ENCODE data around the gene SACS.
"Not testable (repeated sequence)": the region's sequence is repeated elsewhere in the genome, so short reads cannot be mapped to it uniquely, and the experiment has no call there.

SACS gene

DNA sequence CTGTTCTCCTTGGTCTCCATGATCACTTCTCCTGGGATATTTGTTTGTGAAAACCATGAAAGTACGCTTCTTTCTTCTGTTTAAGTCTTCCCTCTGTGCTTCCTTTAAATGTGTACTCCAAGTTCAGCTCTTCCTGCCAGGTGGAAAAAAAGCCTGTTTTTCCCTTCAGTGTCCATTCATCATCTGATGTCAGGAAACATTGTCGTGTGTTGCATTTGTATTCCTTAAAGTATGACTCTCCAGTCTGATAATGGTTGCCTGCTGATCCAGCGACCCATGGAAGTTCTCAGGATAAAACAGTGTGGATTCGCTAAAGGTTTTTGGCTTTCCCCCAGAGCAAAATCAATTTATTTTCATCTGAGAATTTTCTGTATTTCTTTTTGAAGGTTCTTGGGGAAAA lies 22.3 kb downstream of the SACS start:
- Histone ChIP-seq H3K4me1 (ENCODE audit: control insufficient read depth, insufficient read depth, low read length) (0 out of 2 replicates have a peak, but pooled peaks cover 4% of the 10 kb centered on the region), H3K9ac (ENCODE audit: low read length) (no peak overlapping the region), H3K27me3 (ENCODE audit: control insufficient read depth, insufficient read depth, low read length) (no peaks in the 10 kb centered on the region), H3K4me3 (ENCODE audit: low read depth, low read length) (no peak overlapping the region), H3K27ac (ENCODE audit: low read depth, low read length) (no peak overlapping the region), H3K36me3 (ENCODE audit: control insufficient read depth, insufficient read depth, low read length) (no peaks in the 10 kb centered on the region), H3K9me3 (ENCODE audit: control insufficient read depth, insufficient read depth, low read depth, low read length) (no peaks in the 10 kb centered on the region)

DNA sequence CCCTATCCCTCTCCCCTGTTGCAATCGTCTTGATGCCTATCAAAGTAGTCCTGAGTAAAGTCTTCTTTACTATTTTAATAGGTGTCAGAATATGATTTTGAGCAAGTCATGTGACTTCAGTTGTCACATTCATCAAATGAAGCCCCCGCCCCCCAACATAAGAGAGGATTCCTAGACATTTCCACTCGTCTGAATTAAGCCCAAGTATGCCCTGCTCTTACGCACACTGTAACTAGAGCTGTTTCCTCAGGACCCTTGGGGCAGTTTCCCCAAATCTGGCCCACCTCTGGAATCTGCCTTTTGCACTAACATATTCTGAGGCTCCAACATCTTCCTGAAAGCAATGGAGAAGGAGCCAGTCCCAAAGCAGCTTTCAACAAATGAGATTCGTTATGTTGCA lies 25.5 kb downstream of the SACS start:
- H3K36me3 ChIP-seq (ENCODE audit: control insufficient read depth, insufficient read depth, low read length), result no peaks in the 10 kb centered on the region
- H3K27me3 ChIP-seq (ENCODE audit: control insufficient read depth, insufficient read depth, low read length), result no peaks in the 10 kb centered on the region
- H3K4me3 ChIP-seq (ENCODE audit: low read depth, low read length), result no peak overlapping the region
- no peak overlapping the region for H3K9ac ChIP-seq (ENCODE audit: low read length)
- H3K4me1 ChIP-seq (ENCODE audit: control insufficient read depth, insufficient read depth, low read length), result 0 out of 2 replicates have a peak, but pooled peaks cover 4% of the 10 kb centered on the region
- no peaks in the 10 kb centered on the region for H3K9me3 ChIP-seq (ENCODE audit: control insufficient read depth, insufficient read depth, low read depth, low read length)
- H3K27ac ChIP-seq (ENCODE audit: low read depth, low read length), result no peak overlapping the region

DNA sequence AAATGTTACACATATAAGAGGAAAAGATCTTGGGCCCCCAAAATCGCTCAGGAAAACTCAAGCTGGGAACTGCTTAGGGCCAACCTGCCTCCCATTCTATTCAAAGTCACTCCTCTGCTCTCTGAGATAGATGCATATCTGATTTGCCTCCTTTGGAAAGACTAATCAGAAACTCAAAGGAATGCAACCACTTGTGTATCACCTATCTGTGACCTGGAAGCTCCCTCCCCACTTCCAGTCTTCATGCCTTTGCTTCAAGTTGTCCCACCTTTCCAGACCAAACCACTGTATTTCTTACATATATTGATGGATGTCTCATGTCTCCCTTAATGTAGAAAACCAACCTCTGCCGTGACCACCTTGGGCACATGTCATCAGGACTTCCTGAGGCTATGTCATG lies 32.3 kb downstream of the SACS start:
- H3K9ac ChIP-seq (ENCODE audit: low read length); H3K36me3 ChIP-seq (ENCODE audit: control insufficient read depth, insufficient read depth, low read length); H3K4me3 ChIP-seq (ENCODE audit: low read depth, low read length); H3K4me1 ChIP-seq (ENCODE audit: control insufficient read depth, insufficient read depth, low read length); H3K27ac ChIP-seq (ENCODE audit: low read depth, low read length); H3K27me3 ChIP-seq (ENCODE audit: control insufficient read depth, insufficient read depth, low read length): not testable (repeated sequence)
- H3K9me3 ChIP-seq (ENCODE audit: control insufficient read depth, insufficient read depth, low read depth, low read length), result peaks cover 11% of the 10 kb centered on the region

DNA sequence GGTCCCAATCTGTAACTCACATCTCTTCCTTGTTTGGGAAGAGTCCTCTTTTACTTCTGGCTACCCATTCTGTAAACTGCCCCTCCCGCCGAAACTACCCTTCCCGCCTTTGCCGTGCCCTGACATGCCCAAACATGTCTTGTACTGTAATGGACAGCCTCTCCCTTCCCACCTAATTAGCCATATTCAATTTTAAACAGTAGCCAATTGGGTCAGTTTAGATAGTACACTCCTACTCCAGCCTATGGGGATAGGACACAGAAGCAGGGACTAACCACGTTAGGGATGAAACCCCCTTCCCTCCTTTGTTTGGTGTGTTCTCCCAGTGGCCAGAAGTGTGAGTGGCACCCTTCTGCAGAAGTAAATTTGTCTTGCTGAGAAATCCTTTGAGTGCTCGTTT lies 34.2 kb downstream of the SACS start:
- Histone ChIP-seq H3K4me1 (ENCODE audit: control insufficient read depth, insufficient read depth, low read length) (no peaks in the 10 kb centered on the region), H3K27me3 (ENCODE audit: control insufficient read depth, insufficient read depth, low read length) (no peaks in the 10 kb centered on the region), H3K27ac (ENCODE audit: low read depth, low read length) (no peak overlapping the region), H3K9me3 (ENCODE audit: control insufficient read depth, insufficient read depth, low read depth, low read length) (peaks cover 18% of the 10 kb centered on the region), H3K4me3 (ENCODE audit: low read depth, low read length) (no peak overlapping the region), H3K36me3 (ENCODE audit: control insufficient read depth, insufficient read depth, low read length) (no peaks in the 10 kb centered on the region), H3K9ac (ENCODE audit: low read length) (no peak overlapping the region)

DNA sequence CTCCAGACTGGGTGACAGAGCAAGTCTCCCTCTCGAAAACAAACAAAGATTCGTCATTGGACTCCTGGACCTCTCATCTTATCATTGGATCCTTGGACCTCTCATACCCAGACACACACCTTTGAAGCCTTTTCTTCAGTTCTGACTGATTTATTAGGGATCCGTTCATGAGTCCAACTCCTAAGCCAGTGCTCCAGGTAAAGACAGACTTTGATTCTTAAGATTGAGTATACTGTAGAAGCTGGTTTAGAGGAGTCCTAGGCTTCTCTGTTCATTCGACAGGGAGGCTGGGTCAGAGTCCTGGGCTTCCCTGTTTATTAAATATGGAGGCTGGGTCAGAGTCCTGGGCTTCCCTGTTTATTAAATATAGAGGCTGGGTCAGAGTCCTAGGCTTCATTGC lies 38.7 kb downstream of the SACS start:
- H3K9ac ChIP-seq (ENCODE audit: low read length), result no peak overlapping the region
- no peak overlapping the region for H3K4me3 ChIP-seq (ENCODE audit: low read depth, low read length)
- H3K4me1 ChIP-seq (ENCODE audit: control insufficient read depth, insufficient read depth, low read length), result no peaks in the 10 kb centered on the region
- H3K9me3 ChIP-seq (ENCODE audit: control insufficient read depth, insufficient read depth, low read depth, low read length), result peaks cover 16% of the 10 kb centered on the region
- no peaks in the 10 kb centered on the region for H3K27me3 ChIP-seq (ENCODE audit: control insufficient read depth, insufficient read depth, low read length)
- no peak overlapping the region for H3K27ac ChIP-seq (ENCODE audit: low read depth, low read length)
- H3K36me3 ChIP-seq (ENCODE audit: control insufficient read depth, insufficient read depth, low read length), result no peaks in the 10 kb centered on the region

DNA sequence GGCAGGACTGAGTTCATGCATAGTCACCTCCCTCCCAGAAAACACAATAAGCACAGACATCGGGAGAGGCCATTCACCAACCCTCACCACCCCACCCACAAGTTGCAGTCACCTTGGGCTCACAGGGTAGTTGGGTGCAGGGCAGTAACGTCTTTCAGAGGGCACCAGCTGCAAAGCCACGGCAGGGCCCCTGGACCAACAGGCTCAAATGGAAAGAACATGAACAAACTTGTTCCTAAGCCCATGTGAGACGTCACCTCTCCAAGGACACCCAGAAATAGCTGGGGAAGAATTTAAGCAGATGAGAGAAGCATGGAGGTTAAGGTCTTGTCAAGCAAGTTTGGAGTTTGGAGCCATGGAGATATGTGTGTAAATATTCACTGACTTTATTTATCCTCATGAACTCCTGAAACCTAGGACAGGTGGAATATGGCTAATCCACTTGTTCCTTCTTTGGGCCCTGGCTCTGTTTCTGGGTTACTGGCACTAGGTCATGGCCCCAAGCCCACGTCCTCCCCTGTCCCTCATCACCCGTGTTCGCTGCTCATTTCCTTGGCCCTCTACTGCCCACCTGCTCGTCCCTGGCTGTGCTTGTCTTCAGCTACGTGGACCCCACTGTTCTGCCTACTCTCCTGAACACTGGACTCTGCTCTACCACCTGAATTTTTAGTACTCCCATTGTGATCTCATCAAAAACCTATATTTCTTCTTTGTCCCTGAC lies 40.4 kb downstream of the SACS start:
- no peak overlapping the region for H3K27ac ChIP-seq (ENCODE audit: low read depth, low read length)
- no peaks in the 10 kb centered on the region for H3K27me3 ChIP-seq (ENCODE audit: control insufficient read depth, insufficient read depth, low read length)
- no peaks in the 10 kb centered on the region for H3K36me3 ChIP-seq (ENCODE audit: control insufficient read depth, insufficient read depth, low read length)
- H3K9ac ChIP-seq (ENCODE audit: low read length), result no peak overlapping the region
- no peak overlapping the region for H3K4me3 ChIP-seq (ENCODE audit: low read depth, low read length)
- peaks cover 7% of the 10 kb centered on the region; the same call in 1 of the 2 replicates for H3K9me3 ChIP-seq (ENCODE audit: control insufficient read depth, insufficient read depth, low read depth, low read length)
- no peaks in the 10 kb centered on the region for H3K4me1 ChIP-seq (ENCODE audit: control insufficient read depth, insufficient read depth, low read length)

DNA sequence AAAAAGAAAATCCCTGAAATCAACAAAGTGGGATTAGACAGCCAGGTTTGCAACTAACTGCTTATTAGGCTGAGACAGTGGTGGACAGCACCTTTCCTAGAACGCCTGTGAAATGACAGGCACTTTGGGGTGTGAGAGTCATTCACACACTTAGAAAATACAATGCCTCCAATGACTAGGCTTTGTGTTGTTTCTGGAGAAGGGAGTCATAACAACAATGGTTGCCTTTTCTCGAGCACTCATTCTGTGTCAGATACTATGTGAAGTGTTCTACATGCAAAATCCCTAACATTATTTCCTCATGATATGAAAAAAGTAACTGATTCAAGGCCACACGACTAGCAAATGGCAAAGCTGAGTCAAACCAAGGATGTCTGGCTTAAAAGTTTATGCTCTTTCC lies 41.2 kb downstream of the SACS start:
- H3K9ac ChIP-seq (ENCODE audit: low read length), result no peak overlapping the region
- H3K27ac ChIP-seq (ENCODE audit: low read depth, low read length), result no peak overlapping the region
- no peak overlapping the region for H3K4me3 ChIP-seq (ENCODE audit: low read depth, low read length)
- H3K27me3 ChIP-seq (ENCODE audit: control insufficient read depth, insufficient read depth, low read length), result no peaks in the 10 kb centered on the region
- peaks cover 7% of the 10 kb centered on the region; the same call in 1 of the 2 replicates for H3K9me3 ChIP-seq (ENCODE audit: control insufficient read depth, insufficient read depth, low read depth, low read length)
- no peaks in the 10 kb centered on the region for H3K4me1 ChIP-seq (ENCODE audit: control insufficient read depth, insufficient read depth, low read length)
- no peaks in the 10 kb centered on the region for H3K36me3 ChIP-seq (ENCODE audit: control insufficient read depth, insufficient read depth, low read length)

DNA sequence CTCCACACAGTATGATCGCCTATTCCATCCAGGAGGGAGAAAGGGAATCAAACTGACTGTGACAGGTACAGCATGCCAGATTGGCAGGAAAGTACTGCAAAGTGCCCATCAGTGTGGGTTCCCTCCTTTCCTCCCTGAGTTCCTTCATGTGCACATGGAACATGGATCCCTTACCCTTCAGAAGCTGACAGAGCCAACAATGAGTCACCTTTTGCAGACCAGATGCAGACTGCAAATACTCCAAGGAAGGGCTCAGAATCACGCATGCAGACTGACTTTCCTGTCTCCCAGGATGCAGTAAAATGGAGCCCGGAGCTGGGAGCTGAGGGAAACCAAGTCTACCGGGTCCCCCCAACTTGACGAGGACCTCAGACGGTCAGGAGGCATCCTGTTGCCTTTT lies 41.8 kb downstream of the SACS start:
- H3K36me3 ChIP-seq (ENCODE audit: control insufficient read depth, insufficient read depth, low read length), result no peaks in the 10 kb centered on the region
- no peaks in the 10 kb centered on the region for H3K4me1 ChIP-seq (ENCODE audit: control insufficient read depth, insufficient read depth, low read length)
- no peaks in the 10 kb centered on the region for H3K27me3 ChIP-seq (ENCODE audit: control insufficient read depth, insufficient read depth, low read length)
- no peak overlapping the region for H3K27ac ChIP-seq (ENCODE audit: low read depth, low read length)
- H3K4me3 ChIP-seq (ENCODE audit: low read depth, low read length), result no peak overlapping the region
- no peak overlapping the region for H3K9ac ChIP-seq (ENCODE audit: low read length)
- H3K9me3 ChIP-seq (ENCODE audit: control insufficient read depth, insufficient read depth, low read depth, low read length), result peaks cover 7% of the 10 kb centered on the region; the same call in 1 of the 2 replicates

DNA sequence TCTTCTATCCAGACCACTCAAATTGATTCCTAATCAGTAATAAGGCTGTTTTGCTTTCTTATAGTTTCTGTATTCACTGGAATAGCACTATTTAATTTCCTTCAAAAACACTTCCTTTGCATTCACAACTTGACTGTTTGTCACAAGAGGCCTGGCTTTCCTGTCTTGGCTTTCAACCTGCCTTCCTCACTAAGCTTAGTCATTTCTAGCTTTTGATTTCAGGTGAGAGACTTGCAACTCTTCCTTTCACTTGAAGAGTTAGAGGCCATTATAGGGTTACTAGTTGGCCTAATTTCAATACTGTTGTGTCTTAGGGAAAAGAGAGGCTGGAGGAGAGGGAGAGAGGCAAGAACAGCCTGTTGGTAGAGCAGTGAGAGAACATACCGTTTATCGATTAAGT lies 47.0 kb downstream of the SACS start:
- H3K4me3 ChIP-seq (ENCODE audit: low read depth, low read length), result no peak overlapping the region
- H3K27me3 ChIP-seq (ENCODE audit: control insufficient read depth, insufficient read depth, low read length), result no peaks in the 10 kb centered on the region
- H3K9ac ChIP-seq (ENCODE audit: low read length), result no peak overlapping the region
- H3K36me3 ChIP-seq (ENCODE audit: control insufficient read depth, insufficient read depth, low read length), result no peaks in the 10 kb centered on the region
- H3K27ac ChIP-seq (ENCODE audit: low read depth, low read length), result no peak overlapping the region
- no peaks in the 10 kb centered on the region for H3K4me1 ChIP-seq (ENCODE audit: control insufficient read depth, insufficient read depth, low read length)
- H3K9me3 ChIP-seq (ENCODE audit: control insufficient read depth, insufficient read depth, low read depth, low read length), result no peaks in the 10 kb centered on the region

DNA sequence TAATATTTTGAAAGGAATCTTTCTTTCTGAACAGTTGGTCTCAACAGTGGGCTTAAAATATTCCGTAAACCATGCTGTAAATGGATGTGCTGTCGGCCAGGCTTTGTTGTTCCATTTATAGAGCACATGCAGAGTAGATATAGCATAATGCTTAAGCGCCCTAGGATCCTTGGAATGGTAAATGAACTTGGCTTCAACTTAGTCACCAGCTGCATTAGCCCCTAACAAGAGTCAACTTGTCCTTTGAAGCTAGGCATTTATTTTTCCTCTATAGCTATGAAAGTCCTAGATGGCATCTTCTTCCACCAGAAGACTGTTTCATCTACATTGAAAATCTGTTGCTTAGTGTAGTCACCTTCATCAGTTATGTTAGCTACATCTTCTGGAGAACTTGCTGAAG lies 47.6 kb downstream of the SACS start:
- H3K9ac ChIP-seq (ENCODE audit: low read length), result no peak overlapping the region

DNA sequence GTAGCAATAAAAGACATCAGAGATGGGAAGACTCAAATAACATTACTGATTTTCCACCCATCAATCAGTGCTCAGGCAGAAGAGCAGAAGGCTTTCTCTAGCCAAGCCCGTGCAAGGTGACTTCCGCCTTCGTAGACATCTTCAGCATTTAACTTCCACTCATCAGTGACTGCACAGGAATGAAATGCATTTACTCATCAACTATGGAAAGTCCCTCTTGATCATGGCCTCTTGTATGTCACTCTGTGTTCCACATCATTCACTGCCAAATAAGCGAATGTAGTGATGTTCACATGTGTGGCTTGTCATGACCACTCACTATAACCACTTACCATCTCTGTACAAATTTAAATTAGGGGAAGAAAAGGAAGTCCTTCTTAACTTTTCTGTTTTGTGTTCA lies 49.4 kb downstream of the SACS start:
- Histone ChIP-seq H3K9ac (ENCODE audit: low read length) (no peak overlapping the region), H3K27me3 (ENCODE audit: control insufficient read depth, insufficient read depth, low read length) (no peaks in the 10 kb centered on the region), H3K9me3 (ENCODE audit: control insufficient read depth, insufficient read depth, low read depth, low read length) (no peaks in the 10 kb centered on the region), H3K4me1 (ENCODE audit: control insufficient read depth, insufficient read depth, low read length) (peaks cover 12% of the 10 kb centered on the region), H3K36me3 (ENCODE audit: control insufficient read depth, insufficient read depth, low read length) (no peaks in the 10 kb centered on the region), H3K4me3 (ENCODE audit: low read depth, low read length) (no peak overlapping the region), H3K27ac (ENCODE audit: low read depth, low read length) (no peak overlapping the region)

More for the DNA sequence above, 47.6 kb downstream of the SACS start:
- no peak overlapping the region for H3K27ac ChIP-seq (ENCODE audit: low read depth, low read length)
- no peaks in the 10 kb centered on the region for H3K4me1 ChIP-seq (ENCODE audit: control insufficient read depth, insufficient read depth, low read length)
- no peaks in the 10 kb centered on the region for H3K36me3 ChIP-seq (ENCODE audit: control insufficient read depth, insufficient read depth, low read length)
- H3K9me3 ChIP-seq (ENCODE audit: control insufficient read depth, insufficient read depth, low read depth, low read length), result no peaks in the 10 kb centered on the region
- no peaks in the 10 kb centered on the region for H3K27me3 ChIP-seq (ENCODE audit: control insufficient read depth, insufficient read depth, low read length)
- H3K4me3 ChIP-seq (ENCODE audit: low read depth, low read length), result no peak overlapping the region

Data from HUES6 (cell line).